Hematopoietic multipotent progenitor cell treated with erythropoietin and hydrocortisone succinate and interleukin-3 and kit ligand, for 15 days (in vitro differentiated cells): ENCODE data around the gene GNAT2.
"Not testable (repeated sequence)": the region's sequence is repeated elsewhere in the genome, so short reads cannot be mapped to it uniquely, and the experiment has no call there.

Experiments
- DNase-seq: peaks from one replicate; pipeline ENCODE4 v3.0.0-alpha.2; 2015; ENCODE audit warnings: low spot score

Gene GNAT2

GRCh38 chr1:109619576-109620400 lies at the start of gene GNAT2, which contains the start of gene AMPD2:
Gene GNAT2 (minus strand): TSS chr1:109619616. CDS start chr1:109612870, 6,746 bp downstream.
Gene AMPD2 (plus strand): TSS chr1:109619837. CDS start chr1:109621176, 1,339 bp downstream.
- no peak for DNase-seq

GRCh38 chr1:109668123-109668775 lies 48.8 kb upstream of the GNAT2 start:
- DNase-seq, result peak; percentile 1

DNA sequence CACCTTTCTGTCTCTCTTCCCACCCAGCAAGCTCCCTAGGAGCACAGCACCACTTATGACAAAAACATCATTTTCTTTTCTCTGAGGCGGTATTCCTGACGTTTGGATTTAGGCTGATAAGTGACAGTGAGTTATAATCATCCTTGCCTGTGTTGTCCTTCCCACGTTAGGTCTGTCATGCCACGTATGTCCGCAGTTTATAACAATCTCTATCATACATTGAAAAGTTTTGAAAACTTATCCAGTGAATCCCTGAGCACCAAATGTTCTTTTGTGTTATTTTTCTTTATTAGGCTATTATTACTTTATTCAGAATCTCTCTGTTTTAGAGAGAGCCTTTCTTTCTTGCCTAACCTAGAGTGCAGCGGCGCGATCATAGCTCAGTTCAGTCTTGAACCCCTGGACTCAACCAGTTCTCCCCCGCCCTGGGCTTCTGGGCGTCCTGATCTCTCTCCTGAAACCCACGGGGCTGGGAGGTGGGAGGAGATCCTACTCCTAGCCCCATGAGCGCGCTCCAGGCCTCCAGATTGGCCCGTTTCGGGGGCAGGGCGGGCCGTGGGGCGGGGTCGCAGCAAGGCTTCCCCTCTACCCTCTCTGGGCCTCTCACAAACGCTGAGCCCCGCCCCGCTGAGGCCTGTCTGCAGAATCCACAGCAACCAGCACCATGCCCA lies 48.2 kb upstream of the GNAT2 start, which contains the start of gene GSTM2:
Gene GSTM2, plus strand, starts transcription at position 606 of the 671 bp plus-strand sequence. Its CDS starts 59 bp downstream, at position 665.
- peak; percentile 17 for DNase-seq

- no peak for DNase-seq
Observed at GRCh38 chr1:109664671-109665070, 45.3 kb upstream of the GNAT2 start.

GRCh38 chr1:109661391-109661790 lies 42.0 kb upstream of the GNAT2 start:
- no peak for DNase-seq

DNA sequence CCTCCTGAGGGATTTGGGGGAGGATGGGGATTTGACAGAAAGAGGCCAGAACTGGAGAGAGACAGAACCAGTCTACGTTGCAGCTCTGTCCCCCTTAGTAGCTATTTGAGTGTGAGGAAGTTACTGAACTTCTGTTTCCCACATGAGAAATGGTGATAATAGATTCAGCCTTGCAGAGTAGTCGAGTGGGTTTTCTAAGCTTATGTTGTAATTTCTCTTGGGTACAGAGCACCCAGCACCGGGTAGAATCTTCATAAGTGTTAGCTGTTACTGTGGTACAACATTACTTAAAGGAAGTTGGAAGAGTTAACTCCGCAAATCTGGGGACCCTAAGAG lies 41.2 kb upstream of the GNAT2 start:
- not testable (repeated sequence) for DNase-seq

- DNase-seq, result no peak
Observed at GRCh38 chr1:109659997-109660690, 40.7 kb upstream of the GNAT2 start.

DNA sequence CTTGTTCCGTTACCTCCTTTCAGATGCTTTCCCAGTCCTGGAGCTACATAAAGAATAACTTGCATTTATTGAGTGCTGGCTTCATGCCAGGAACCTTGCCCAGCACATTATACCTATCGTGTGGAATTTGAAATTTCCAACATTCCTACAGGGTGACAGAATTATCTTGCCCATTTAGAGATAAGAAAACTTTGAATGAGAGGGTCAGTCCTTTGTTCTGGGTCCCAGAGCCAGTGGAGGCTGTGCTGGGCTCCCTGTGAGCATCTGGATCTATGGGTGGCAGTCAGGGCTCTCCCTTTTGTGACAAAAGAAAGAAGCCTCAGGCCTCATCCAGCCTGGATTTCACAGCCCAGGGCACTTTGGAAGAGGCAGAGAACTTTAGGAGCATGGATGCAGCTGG lies 39.7 kb upstream of the GNAT2 start:
- DNase-seq, result no peak

- no peak for DNase-seq
Observed at GRCh38 chr1:109658533-109659042, 39.2 kb upstream of the GNAT2 start.

DNA sequence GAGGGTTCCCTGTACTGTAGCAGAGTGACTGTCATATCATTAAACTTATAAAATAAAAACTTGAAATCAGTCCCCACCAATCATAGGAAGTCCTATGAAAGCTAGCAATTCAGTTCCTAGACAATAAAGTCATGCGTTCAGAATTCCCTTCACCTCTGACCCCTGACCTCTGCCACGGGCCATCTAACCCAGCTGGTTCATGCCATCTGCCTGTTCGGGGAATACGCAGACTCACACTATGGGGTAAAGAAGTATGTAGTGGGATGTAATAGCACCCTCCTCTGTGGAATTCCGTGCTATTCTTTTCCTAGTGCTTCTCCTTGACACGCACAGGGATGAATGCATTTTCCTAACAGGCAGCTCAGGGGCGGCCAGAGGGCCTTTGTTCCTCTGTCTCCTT lies 38.6 kb upstream of the GNAT2 start:
- no peak for DNase-seq

DNA sequence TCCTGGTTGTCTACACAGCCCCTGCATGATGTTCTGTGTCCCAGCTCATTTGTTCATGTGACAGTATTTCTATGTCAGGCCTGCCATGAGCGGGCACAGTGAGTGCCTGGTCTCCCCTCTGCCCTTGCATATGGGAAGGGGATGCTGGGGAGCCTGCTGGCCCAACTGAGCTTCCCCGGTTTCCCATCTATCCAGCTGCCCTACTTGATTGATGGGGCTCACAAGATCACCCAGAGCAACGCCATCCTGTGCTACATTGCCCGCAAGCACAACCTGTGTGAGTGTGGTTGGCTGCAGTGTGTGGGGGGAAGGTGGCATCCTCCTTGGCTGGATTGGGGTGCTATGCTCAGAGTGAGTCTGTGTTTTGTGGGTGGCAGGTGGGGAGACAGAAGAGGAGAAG lies 38.0 kb upstream of the GNAT2 start:
- DNase-seq, result no peak

GRCh38 chr1:109655615-109656519 lies 36.5 kb upstream of the GNAT2 start, which contains the start of gene GSTM4:
Gene GSTM4 (plus strand): TSS chr1:109656099. CDS start chr1:109656390, 291 bp downstream.
- peak; percentile 32 for DNase-seq

DNA sequence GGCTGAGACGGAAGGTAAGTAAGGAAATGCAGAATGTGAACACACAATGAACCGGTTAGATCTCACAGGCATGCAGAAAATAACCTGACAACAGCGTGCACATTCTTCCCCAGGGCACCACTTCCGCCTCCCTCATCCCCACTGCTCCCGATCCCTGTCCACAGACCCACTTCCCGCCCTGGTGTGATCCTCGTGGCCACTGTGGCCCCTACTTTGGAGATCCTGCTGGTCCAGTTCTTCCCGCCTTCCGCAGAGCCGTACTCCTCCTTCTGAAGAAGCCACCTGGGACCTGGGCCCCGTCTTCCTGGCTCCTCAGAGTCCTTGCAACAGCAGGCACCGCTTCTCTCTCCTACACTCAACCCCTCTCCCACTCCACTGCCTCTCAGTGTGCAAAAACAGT lies 35.1 kb upstream of the GNAT2 start:
- no peak for DNase-seq

- DNase-seq, result no peak
Observed at GRCh38 chr1:109653306-109653705, 33.9 kb upstream of the GNAT2 start.

- DNase-seq, result no peak
Observed at GRCh38 chr1:109652402-109652801, 33.0 kb upstream of the GNAT2 start.

DNA sequence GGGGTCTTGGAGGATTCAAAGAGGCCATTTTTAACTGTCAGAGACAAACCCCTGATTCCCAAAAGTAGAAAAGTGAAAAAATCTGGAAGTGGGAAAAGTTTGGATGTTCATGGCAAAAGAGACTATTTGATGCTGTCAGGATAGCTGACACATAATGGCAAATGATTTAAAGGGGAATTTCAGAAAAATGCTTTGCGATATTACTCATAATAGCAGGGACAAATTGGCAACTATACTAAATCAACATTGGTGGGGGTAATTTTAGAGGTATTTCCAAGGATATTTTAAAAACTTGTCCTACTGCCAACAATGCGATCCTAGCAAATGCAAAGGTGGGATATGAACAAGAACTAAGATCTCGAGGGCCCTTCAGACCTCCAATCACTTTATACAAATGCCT lies 31.2 kb upstream of the GNAT2 start:
- no peak for DNase-seq

GRCh38 chr1:109649491-109649914 lies 30.1 kb upstream of the GNAT2 start:
- no peak for DNase-seq

DNA sequence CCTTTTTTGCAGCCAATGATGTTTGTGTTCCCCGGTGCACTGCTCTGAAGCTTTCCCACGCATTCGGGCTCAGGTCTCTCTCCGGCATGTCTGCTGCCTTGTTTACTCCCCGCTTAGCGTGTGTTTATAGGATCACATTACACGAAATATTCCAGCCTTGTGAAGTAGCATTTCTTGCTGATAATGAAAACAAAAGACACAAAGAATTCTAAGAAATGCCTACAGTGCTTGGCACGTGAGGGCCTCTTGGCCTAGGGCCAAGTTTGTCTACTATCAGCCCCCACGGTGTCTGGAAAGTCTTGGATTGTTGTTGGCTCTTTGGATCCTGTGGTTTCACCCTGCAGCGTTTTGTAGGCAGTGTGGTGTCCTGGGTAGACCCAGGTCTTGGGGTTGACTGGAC lies 25.3 kb upstream of the GNAT2 start:
- DNase-seq, result peak; percentile 21

DNA sequence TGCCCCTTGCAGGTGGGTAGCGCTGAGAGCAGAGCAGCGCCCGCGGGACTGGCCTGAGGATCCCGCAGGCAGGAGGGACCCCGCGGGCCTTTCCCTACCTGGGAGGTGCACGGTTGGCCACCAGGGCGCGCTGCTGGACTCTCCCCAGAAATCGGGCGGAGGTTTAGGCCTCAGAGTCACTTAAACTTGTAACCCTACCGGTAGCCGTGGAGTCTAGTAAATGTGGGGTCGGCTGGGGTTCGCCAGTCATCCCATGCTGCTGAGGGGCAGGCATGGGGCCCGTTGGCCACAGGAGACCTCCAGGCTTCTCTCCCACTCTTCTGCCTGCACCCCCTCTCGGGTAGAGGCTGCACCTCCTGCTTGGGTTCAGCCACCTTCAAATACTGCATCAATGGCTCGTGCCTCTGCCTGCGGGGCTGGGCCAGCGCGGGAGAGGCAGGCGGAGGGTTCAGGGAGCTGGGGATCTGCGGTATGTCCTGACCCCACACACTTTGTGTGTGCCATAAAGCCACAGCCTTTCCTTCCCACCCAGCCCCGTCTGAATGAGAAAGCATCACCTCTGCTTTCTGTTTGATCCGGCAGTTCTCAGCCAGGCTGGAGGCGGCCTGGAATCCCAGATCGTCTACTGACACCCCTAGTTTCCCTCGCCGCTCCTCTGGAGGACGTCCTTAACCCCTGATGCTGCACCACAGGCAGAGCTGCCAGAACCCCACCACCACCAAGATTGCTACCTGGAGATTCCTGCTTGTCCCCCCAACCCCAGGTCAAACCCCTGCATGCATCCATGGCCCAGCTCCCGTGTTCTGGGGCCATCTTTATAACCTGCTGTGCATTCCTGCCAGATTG lies 24.2 kb upstream of the GNAT2 start:
- peak; percentile 75 for DNase-seq

DNA sequence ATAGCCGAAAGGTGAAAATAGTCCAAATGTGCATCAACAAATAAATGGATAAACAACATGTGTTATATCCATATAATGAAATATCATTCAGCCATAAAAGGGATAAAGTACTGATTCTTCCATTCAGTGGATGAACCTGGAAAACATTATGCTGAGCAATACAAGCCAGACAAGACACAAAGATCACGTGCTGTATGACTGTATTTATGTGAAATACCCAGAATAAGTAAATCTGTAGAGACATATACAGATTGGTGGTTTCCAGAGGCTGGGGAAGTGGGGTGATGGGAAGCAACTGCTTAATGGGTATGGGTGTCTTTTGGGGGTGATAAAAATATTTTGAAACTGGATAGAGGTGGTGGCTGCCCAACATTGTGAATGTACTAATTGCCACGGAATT lies 23.2 kb upstream of the GNAT2 start:
- no peak for DNase-seq
